Neural crest cell (in vitro differentiated cells): ENCODE measurements around the gene EIPR1. TPM values are rescaled to one million over a fixed set of nuclear protein-coding genes. Genes with fewer than 3 reads are reported as not detected.
"Not testable (repeated sequence)": the region's sequence is repeated elsewhere in the genome, so short reads cannot be mapped to it uniquely, and the experiment has no call there.

ENCODE experiments used
- DNase-seq: peaks from one replicate; pipeline ENCODE4 v3.0.0; 2021; ENCODE audit warnings: low read depth, mixed read lengths, low spot score
- H3K27ac Mint-ChIP-seq: one replicate; pipeline ENCODE4 v1.8.0; 2021; ENCODE audit warnings: mild to moderate bottlenecking, mixed read lengths; ENCODE audit not compliant: unreplicated experiment
- H3K27me3 Mint-ChIP-seq: 2 replicates; pipeline ENCODE4 v1.8.0; 2021; ENCODE audit warnings: low read depth, mild to moderate bottlenecking, mixed read lengths
- H3K36me3 Mint-ChIP-seq: 2 replicates; pipeline ENCODE4 v1.8.0; 2021; ENCODE audit warnings: low read depth, mild to moderate bottlenecking, mixed read lengths
- H3K4me1 Mint-ChIP-seq: 2 replicates; pipeline ENCODE4 v1.8.0; 2021; ENCODE audit warnings: mixed read lengths
- H3K4me3 Mint-ChIP-seq: one replicate; pipeline ENCODE4 v1.8.0; 2021; ENCODE audit warnings: mild to moderate bottlenecking, mixed read lengths
- H3K9me3 Mint-ChIP-seq: 2 replicates; pipeline ENCODE4 v1.8.0; 2021; ENCODE audit warnings: mixed read lengths
- CTCF ChIP-seq: fragments of 200-600 bp; sonication (generic); conservative IDR thresholded peaks from 2 replicates; pipeline ENCODE4 v1.5.0; 2021; ENCODE audit warnings: antibody characterized with exemption, mild to moderate bottlenecking
- total RNA-seq: library from RNA; stranded (reverse); gene quantifications from 2 replicates; pipeline ENCODE4 v1.2.1, GENCODE V29; 2021

Gene EIPR1
- total RNA-seq, 1 donor from 2014 or later = 33.0 TPM

- Mint-ChIP-seq H3K4me1 (peaks cover 45% of the 10 kb centered on the region), H3K27ac (peak overlapping the region; percentile 93), H3K9me3 (no peaks in the 10 kb centered on the region), H3K27me3 (no peaks in the 10 kb centered on the region), H3K36me3 (peaks cover 9% of the 10 kb centered on the region), H3K4me3 (no peak overlapping the region)
- TF ChIP-seq CTCF = no peak
- DNase-seq = no peak
These were observed 88.5 kb downstream of the EIPR1 start for GRCh38 chr2:3289171-3289515.

- Mint-ChIP-seq H3K27me3 (no peaks in the 10 kb centered on the region), H3K4me1 (peaks cover 45% of the 10 kb centered on the region), H3K27ac (peak overlapping the region; percentile 93), H3K4me3 (no peak overlapping the region), H3K9me3 (no peaks in the 10 kb centered on the region), H3K36me3 (peaks cover 9% of the 10 kb centered on the region)
- no peak for DNase-seq
- TF ChIP-seq CTCF = no peak
These were observed 89.0 kb downstream of the EIPR1 start for GRCh38 chr2:3288470-3289170.

GRCh38 chr2:3287896-3288295 is 89.7 kb downstream of the EIPR1 start:
- no peak overlapping the region for H3K4me3 Mint-ChIP-seq
- no peak for TF ChIP-seq CTCF
- no peaks in the 10 kb centered on the region for H3K27me3 Mint-ChIP-seq
- no peak overlapping the region for H3K27ac Mint-ChIP-seq
- no peaks in the 10 kb centered on the region for H3K9me3 Mint-ChIP-seq
- H3K4me1 Mint-ChIP-seq = peaks cover 47% of the 10 kb centered on the region
- DNase-seq = no peak
- peaks cover 9% of the 10 kb centered on the region for H3K36me3 Mint-ChIP-seq

GRCh38 chr2:3286646-3287036 is 91.0 kb downstream of the EIPR1 start:
- H3K9me3 Mint-ChIP-seq, DNase-seq, H3K4me3 Mint-ChIP-seq, H3K36me3 Mint-ChIP-seq, H3K27me3 Mint-ChIP-seq: not testable (repeated sequence)
- peak overlapping the region; percentile 89 for H3K27ac Mint-ChIP-seq
- H3K4me1 Mint-ChIP-seq = peaks cover 60% of the 10 kb centered on the region

- no peak for TF ChIP-seq CTCF
These were observed 91.5 kb downstream of the EIPR1 start for GRCh38 chr2:3285901-3286645.

More at GRCh38 chr2:3285901-3286645, 91.5 kb downstream of the EIPR1 start:
- H3K4me3 Mint-ChIP-seq = no peak overlapping the region
- H3K4me1 Mint-ChIP-seq = peaks cover 60% of the 10 kb centered on the region
- no peak for DNase-seq
- H3K27me3 Mint-ChIP-seq = no peaks in the 10 kb centered on the region
- H3K27ac Mint-ChIP-seq = no peak overlapping the region
- H3K9me3 Mint-ChIP-seq = no peaks in the 10 kb centered on the region
- H3K36me3 Mint-ChIP-seq = peaks cover 9% of the 10 kb centered on the region
